Stimulated activated CD8-positive, alpha-beta memory T cell treated with anti-CD3 and anti-CD28 coated beads, Interleukin-4, amount 100 ng/mL, for 1 hour (primary cell): ENCODE results near the gene ZDBF2.
"Not testable (repeated sequence)": the region's sequence is repeated elsewhere in the genome, so short reads cannot be mapped to it uniquely, and the experiment has no call there.

Source experiments
- DNase-seq, 2 donors: peaks; one replicate each; pipeline ENCODE4 v3.0.0-alpha.2; 2020; ENCODE audit warnings: low read depth in 2 of 2, low spot score in 1 of 2

The ZDBF2 gene

DNA sequence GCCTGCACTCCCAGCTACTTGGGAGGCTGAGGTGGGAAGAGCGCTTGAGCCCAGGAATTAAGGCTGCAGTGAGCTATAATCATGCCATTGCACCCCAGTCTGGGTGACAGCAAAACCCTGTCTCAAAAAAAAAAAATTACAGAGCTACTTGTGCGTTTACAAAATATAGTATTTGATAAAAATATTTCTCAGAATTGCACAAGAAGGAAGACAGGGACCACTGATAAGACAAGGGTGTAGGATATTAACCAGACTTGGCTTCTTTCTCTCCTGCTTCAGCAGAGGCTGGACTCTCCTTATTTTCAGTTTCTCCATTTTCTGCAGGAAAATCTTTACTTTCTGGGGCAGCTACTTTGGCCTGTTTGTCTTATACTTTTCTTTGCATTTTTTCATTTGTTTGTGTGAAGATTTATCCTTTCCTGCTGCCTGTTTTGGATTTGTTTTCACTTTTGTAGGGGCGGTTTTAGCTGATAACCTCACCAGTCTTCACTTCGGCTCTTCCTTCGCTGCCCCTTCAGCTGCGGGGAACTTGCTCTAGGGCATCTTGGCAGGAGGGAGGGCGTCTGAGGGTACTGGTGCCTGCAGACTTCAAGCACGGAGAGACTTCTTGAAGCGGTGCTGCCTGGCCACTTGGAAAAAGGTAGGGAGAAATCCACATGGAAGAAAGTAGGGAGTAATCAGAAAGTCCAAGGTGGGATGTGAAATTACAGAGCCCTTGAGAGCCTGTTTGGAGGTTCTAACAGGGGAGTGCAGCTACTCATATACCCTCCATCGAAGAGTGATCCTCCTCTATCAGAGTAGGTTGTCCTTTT is 14.9 kb upstream of the ZDBF2 start:
- DNase-seq: no peak

DNA sequence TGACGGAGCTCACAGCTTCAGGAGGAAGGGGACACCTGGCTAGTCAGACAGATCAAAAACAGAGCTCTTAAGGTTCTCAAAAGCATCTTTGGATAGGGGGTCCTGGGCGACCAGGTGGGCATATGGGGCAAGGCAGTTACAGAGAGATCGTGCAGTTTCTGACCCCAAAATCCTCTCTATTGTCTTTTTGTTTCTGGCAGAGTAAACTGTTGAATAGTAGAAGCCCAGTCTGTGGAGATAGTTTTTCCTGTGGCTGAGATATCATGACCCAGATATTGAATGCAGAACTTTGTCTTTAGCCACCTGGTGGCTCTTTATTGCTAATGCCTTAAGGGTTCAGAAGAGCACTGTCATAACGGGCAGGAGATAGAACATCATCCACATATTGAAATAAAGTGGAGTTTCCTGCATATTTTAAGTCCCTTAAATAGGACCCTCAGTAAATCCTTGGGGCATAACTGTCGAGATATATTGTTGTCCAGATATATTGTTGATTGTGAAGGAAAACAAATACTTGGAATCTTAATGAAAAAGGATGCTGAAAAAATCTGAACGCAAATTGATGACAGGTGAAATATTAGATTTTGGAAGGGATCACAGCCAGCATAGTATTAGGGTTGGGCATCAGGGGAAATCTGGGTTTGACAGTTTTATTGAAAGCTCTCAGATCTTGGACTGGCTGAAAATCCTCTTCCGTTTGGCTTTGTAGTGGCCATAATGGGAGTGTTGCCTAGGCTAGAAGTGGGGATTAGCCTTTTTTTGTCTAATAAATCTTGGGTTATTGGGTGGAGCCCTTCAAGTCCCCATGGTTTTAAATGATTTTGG is 14.1 kb upstream of the ZDBF2 start:
- no peak for DNase-seq

GRCh38 chr2:206263959-206264603 is 10.4 kb upstream of the ZDBF2 start:
- no peak for DNase-seq

- no peak for DNase-seq
Measured at GRCh38 chr2:206266130-206267125, 8.0 kb upstream of the ZDBF2 start.

- no peak for DNase-seq
Measured at GRCh38 chr2:206267567-206267966, 6.9 kb upstream of the ZDBF2 start.

- no peak for DNase-seq
Measured at GRCh38 chr2:206271065-206271464, 3.4 kb upstream of the ZDBF2 start.

DNA sequence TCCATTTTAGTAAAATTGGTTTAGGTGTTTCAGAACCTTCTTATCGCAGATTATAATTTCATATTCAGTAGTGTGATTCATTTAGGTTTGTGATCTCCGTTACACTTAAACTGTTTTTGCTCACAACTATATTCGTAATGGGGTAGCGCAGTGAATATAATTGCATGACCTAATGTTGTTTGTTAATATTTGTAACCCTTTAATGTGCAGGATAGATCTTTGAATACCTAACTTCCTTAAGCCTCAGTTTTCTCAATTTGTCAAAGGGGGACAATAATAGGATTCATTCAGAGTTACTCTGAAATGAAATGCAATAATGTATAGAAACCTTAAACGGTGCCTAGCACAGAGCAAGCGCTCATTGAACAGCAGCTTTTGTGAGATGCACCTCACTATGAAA is 558 bp upstream of the ZDBF2 start:
- no peak for DNase-seq

DNA sequence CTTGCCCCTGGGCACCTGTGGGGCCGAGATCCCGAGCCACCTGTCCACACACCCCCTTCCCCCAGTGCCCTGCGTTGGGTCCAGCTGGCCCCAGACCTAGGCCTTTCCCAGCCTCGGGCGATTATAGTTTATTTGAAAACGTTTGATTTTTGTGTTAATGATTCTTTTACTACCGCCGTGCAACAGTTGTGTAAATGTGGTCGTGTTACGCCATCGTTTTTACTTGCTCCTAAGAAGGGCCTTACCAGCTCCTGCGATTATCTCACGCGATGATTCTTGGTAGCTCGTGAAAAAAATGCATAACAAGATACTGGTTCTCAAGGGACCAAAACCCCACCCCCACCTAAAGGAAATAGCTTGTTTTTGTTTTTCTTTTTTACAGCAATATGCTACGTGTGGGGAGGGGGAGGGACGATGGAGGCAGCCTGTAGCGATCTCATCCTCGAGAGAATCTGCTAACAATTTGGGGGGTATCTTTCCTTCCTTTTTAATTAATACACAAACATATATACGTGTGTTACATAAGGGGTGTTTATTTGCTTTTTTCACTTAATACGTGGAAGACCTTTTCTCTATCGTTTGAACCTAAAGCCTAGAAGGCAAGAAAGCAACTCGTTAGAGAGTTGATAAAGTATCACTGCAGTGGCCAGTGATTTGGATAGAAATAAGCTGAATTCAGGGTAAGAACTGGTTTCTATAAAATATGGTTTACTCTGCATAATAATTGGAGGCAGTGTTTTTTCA is 1.0 kb downstream of the ZDBF2 start:
- no peak for DNase-seq

DNA sequence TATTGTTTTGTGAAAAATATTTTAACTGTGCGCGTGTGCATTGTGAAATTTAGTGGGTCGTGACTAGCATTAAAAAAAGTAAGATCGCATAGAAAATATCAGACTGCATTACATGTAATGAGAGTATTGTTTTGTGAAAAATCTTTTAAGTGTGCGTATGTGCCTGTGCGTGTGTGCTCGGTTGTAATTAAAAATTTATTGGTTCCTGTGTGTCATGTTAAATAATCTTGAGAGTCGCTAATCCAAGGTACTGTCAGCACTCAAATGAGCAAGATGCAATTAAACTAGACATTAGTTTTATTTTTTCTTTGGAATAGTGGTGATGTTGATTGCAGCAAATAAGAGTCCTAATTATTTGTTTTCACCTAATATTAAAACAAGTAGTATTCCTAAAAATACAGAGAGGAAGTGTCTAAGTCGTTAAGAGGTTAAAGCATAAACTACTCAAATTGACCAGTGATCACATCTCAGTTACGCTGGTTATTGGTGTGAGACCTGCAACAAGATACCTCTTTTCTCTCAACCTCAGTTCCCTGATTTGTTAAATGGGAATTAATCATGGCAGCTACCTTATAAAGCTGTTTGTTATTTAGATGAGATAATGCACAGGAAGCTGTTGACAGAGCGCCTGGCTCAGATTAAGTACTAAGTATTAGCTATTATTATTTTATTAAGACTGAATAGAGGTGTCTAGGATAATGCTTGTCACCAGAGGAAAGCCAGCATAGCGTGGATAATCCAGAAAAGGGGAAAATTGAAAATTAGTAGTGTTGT is 1.9 kb downstream of the ZDBF2 start:
- DNase-seq: no peak

- DNase-seq: no peak
Measured at GRCh38 chr2:206277503-206277902, 3.0 kb downstream of the ZDBF2 start.

DNA sequence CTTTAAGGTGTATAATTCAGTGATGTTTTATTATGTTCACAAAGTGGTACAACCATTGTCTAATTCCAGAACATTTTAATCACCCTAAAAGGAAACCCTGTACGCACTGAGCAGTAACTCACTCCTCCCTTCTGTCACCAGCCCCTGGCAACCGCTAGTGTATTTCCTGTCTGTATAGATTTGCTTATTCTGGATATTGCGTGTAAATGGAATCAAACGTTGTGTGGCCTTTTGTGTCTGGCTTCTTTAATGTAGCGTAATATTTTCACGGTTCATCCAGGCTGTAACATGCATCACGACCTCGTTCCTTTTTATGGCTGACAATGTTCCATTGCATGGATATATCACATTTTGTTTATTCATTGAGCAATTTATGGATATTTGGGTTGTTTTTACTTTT is 8.3 kb downstream of the ZDBF2 start:
- DNase-seq: no peak

GRCh38 chr2:206287197-206287596 is 12.7 kb downstream of the ZDBF2 start:
- no peak for DNase-seq

GRCh38 chr2:206289391-206289790 is 14.9 kb downstream of the ZDBF2 start:
- DNase-seq: no peak

DNA sequence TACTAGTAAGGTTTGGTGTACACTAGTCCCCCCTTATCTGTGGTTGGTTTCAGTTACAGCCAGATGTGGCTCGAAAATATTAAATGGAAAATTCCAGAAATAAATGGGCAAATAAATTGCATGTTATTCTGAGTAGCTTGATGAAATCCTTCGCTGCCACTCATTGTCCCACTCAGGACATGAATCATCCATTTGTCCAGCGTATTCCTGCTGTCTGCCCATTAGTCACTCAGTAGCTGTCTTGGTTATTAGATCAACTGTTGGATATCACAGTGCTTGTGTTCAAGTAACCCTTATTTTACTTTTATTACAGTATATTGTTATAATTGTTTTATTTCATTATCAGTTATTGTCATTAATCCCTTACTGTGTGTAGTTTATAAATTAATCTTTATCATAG is 21.7 kb downstream of the ZDBF2 start:
- no peak for DNase-seq

- DNase-seq: not testable (repeated sequence)
Measured at GRCh38 chr2:206299608-206300007, 25.1 kb downstream of the ZDBF2 start.

GRCh38 chr2:206305523-206306245 is 31.2 kb downstream of the ZDBF2 start:
- no peak for DNase-seq

GRCh38 chr2:206311026-206311425 is 36.6 kb downstream of the ZDBF2 start:
- no peak for DNase-seq

DNA sequence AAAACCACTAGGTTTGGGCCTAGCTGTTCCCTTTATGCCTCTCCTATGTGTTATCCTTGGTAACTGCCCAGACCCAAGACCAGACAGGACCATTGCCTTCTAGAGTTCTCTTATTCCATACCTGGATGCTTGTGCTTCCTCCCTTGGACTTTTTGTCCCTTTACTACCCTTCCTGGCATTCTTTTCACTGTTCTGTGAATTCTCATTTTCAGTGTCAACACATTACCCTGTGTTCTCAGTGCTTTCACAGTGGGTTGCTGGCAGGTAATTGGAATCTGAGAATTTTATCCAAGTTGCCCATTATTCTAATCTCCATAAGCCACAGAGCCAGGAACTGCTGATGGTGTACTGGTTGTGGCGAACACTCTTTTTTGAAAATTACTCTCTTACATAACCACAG is 41.7 kb downstream of the ZDBF2 start:
- DNase-seq: no peak

- DNase-seq: no peak
Measured at GRCh38 chr2:206323033-206323432, 48.6 kb downstream of the ZDBF2 start.
